ENCODE measurements around the gene CSNK1E. TPM values are rescaled to one million over a fixed set of nuclear protein-coding genes. Genes with fewer than 3 reads are reported as not detected.

The CSNK1E gene
- 82.2 to 110 TPM (median 103 TPM) in 5 replicates for total RNA-seq (2022; extraction: Qiagen RNA extraction; ENCODE audit: low read depth)

DNA sequence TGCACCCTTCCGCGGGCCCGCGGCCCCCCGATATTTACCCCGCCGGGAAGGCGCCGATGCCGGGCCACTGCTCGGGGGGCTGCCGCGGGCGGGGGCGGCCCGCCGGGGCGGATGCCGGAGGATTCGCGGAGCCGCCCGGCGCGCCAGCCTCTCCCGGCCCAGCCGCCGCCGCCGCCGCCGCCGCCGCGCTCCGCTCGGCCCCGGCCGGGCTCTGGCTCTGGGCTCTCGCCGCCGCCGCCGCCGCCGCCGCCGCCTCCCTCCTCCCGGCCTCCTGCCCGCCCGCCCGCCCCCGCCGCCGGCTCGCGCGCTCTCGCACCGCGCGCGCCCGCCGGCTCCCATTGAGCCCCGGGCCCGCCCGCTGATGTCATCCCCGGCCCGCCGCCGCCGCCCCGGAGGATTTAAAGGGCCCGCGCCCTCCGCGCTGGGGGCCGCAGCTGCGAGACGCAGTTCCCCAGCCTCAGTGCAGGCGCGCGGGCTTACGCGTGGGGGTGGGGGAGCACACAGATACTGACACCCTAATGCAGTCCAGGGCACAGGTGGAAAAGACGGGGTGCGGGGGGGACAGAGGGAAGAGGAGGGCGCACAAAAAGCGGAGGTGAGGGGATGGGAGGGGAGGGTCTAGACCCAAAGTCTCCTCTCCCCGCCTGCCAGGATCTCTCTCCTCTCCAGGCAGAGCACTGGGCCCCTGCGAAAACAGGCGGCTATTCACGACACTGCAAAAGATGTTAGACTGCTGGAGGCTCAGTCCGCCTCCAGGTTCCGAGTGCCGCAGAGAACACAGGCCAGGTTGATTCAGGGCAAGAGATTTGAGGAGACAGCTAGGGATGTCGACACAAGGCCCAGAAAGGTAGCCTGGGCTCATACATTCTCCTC lies at the start of gene CSNK1E:
TSS of gene CSNK1E (minus strand) at position 312 of the 873 bp plus-strand sequence. CDS start 3,276 bp downstream, outside the sequence.

DNA sequence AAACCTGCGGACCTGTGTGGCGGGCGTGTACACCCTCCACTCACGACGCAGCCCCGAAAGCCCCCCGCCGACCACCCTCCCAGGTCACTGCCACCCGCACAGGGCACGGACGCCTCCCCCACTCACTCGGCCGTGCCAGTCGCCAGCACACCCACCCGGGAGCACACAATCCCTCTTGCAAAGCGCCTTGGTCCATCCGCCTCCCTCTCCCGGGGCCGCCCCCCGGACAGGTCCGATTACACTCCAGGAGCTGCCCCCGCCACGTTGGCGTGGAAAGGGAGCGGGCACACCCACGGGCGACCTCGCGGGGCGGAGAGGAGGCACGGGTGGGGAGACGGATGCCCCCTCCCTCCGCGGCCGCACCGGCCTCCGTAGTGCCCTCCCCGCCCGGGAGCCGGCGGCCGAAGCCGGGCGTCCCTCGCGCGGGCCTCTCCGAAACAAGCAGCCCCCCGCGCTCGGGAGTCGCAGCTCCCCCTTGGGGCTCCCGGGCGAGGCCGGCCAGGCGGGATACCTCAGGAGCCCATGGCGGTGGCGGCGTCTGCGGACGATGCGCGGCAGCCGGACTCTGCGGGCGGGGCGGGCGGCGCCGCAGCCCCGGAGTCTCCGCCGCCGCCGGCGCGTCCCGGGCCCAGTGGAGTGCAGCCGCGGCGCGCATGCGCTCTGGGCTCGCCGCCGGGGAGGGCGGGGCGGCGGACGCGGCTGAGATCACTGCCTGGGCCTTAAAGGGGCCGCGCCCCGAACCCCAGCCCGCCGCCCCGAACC lies 44.7 kb downstream of the CSNK1E start, which contains the start of gene TMEM184B:
TSS of gene TMEM184B (minus strand) at position 638 of the 762 bp plus-strand sequence. CDS start 25,049 bp downstream, outside the sequence.

Other genes with a start within 250 kb of the CSNK1E start
- not detected in 5 replicates for gene SLC16A8, start 233.2 kb downstream of the CSNK1E start, total RNA-seq (2022; extraction: Qiagen RNA extraction; ENCODE audit: low read depth)
- gene BAIAP2L2, start 206.7 kb downstream of the CSNK1E start, total RNA-seq (2022; extraction: Qiagen RNA extraction; ENCODE audit: low read depth) = 4.8 to 7.5 TPM (median 5.9 TPM) in 5 replicates
- gene PLA2G6, start 135.6 kb downstream of the CSNK1E start, total RNA-seq (2022; extraction: Qiagen RNA extraction; ENCODE audit: low read depth) = 2.1 to 6.5 TPM (median 4.7 TPM) in 5 replicates
- gene MAFF, start 115.4 kb downstream of the CSNK1E start, total RNA-seq (2022; extraction: Qiagen RNA extraction; ENCODE audit: low read depth) = 14.9 to 21.9 TPM (median 16.7 TPM) in 5 replicates
- gene TMEM184B, start 44.4 kb downstream of the CSNK1E start, total RNA-seq (2022; extraction: Qiagen RNA extraction; ENCODE audit: low read depth) = 26.4 to 56.6 TPM (median 49.8 TPM) in 5 replicates
- 0.11 to 0.24 TPM (median 0.19 TPM) in 5 replicates for gene KCNJ4, start 137.8 kb upstream of the CSNK1E start, total RNA-seq (2022; extraction: Qiagen RNA extraction; ENCODE audit: low read depth)
- gene KDELR3, start 150.7 kb upstream of the CSNK1E start, total RNA-seq (2022; extraction: Qiagen RNA extraction; ENCODE audit: low read depth) = 15.5 to 23.2 TPM (median 18.7 TPM) in 5 replicates
- gene DDX17, start 188.9 kb upstream of the CSNK1E start, total RNA-seq (2022; extraction: Qiagen RNA extraction; ENCODE audit: low read depth) = 86.7 to 106 TPM (median 94.2 TPM) in 5 replicates